ENCODE results near the gene CFAP52. TPM values are rescaled to one million over a fixed set of nuclear protein-coding genes. Genes with fewer than 3 reads are reported as not detected.

The CFAP52 gene
- total and polyA plus RNA-seq, 2 of the 8 experiments (the other 6 are each of a cell fraction or from before 2014, with no cell fraction given), result 0.11 TPM; not detected in 1

- H2BK12ac ChIP-seq (ENCODE audit: low read depth, low read length), result no peak overlapping the region
- no peak overlapping the region for H3K4ac ChIP-seq (replicated peaks; ENCODE audit: insufficient read length, low read depth, low read length)
- H3K56ac ChIP-seq (replicated peaks; ENCODE audit: insufficient read length, low read depth, low read length), result no peak overlapping the region
- no peak overlapping the region for H3K4me3 ChIP-seq (ENCODE audit: extremely low read depth in 1 of 4, insufficient read depth in 2 of 4, low read depth in 3 of 4, low read length in 4 of 4)
- no peaks in the 10 kb centered on the region for H3K27me3 ChIP-seq (replicated peaks in 1 of 4; ENCODE audit: control insufficient read depth in 3 of 4, extremely low read depth in 1 of 4, insufficient read depth in 3 of 4, low read length in 3 of 4)
- CTCF ChIA-PET (ENCODE audit: partially characterized antibody), result interaction anchor here (0.8 to 1.5 kb wide), 2 partner anchors 11 to 86 kb away, joined by 3 to 4 read pairs; partner anchors contain the start of gene CFAP52
- H3K79me1 ChIP-seq (ENCODE audit: low read depth, low read length), result no peaks in the 10 kb centered on the region
- H2BK20ac ChIP-seq (ENCODE audit: low read length), result no peak overlapping the region
- FAIRE-seq (no peak), DNase-seq (ENCODE audit: low read depth in 1 of 2, low spot score in 2 of 2) (no peak)
- POLR2A ChIA-PET (ENCODE audit: partially characterized antibody), result no interaction called here
- no peak overlapping the region for H3K14ac ChIP-seq (ENCODE audit: insufficient read length)
- H2BK5ac ChIP-seq (ENCODE audit: low read depth, low read length), result no peak overlapping the region
- H4K91ac ChIP-seq (replicated peaks; ENCODE audit: insufficient read length, low read length), result no peak overlapping the region
- no peak for TF ChIP-seq RXRA (IDR thresholded peaks at IDR 0.05; ENCODE audit: insufficient read depth, low read depth, low read length)
- no peak for TF ChIP-seq CHD2 (IDR thresholded peaks at IDR 0.05; ENCODE audit: low read length)
- TF ChIP-seq SIX5 (IDR thresholded peaks at IDR 0.05; ENCODE audit: low read depth, low read length), result no peak
- no peak for TF ChIP-seq TAF7 (optimal IDR thresholded peaks at IDR 0.05; ENCODE audit: borderline replicate concordance, low read depth, low read length)
- H3K23ac ChIP-seq (ENCODE audit: insufficient read length), result no peak overlapping the region
- no peak overlapping the region for H2AK5ac ChIP-seq (ENCODE audit: low read depth, low read length)
- peaks cover 3 to 8% of the 10 kb centered on the region in 2 experiments; a peak in 2 of 4 replicates for H3K9me3 ChIP-seq (ENCODE audit: insufficient read depth in 2 of 2, low read depth in 1 of 2, low read length in 1 of 2)
- H3K4me1 ChIP-seq (replicated peaks in 1 of 4; ENCODE audit: control insufficient read depth in 3 of 4, insufficient read depth in 4 of 4, low read length in 3 of 4), result no peaks in the 10 kb centered on the region
- H4K20me1 ChIP-seq (replicated peaks in 1 of 2; ENCODE audit: control insufficient read depth in 1 of 2, insufficient read depth in 2 of 2, low read length in 2 of 2), result no peaks in the 10 kb centered on the region
- no peak overlapping the region for H4K5ac ChIP-seq (ENCODE audit: insufficient read length, low read depth, low read length)
- no peak overlapping the region for H2AFZ ChIP-seq (ENCODE audit: low read length)
- H3K9ac ChIP-seq (replicated peaks in 1 of 4; ENCODE audit: extremely low read depth in 1 of 4, low read depth in 3 of 4, low read length in 3 of 4), result no peak overlapping the region
- WGBS, 2 experiments (ENCODE audit: extremely low coverage in 1 of 2, insufficient coverage in 1 of 2, insufficient read length in 1 of 2, insufficient replicate concordance in 2 of 2, low coverage in 1 of 2, low lambda C conversion rate in 2 of 2, missing lambda C conversion rate in 1 of 2), result 87% methylated on average over 10 of the region's 10 CpGs; no CpG with 5 or more reads in 1 of the 2 experiments
- H3K18ac ChIP-seq (ENCODE audit: extremely low read depth, low read length), result no peak overlapping the region
- H3K79me2 ChIP-seq (ENCODE audit: control insufficient read depth in 1 of 2, insufficient read depth in 2 of 2, low read length in 2 of 2), result no peaks in the 10 kb centered on the region
- H3K36me3 ChIP-seq (ENCODE audit: control insufficient read depth in 2 of 4, insufficient read depth in 4 of 4, low read length in 3 of 4), result no peaks in the 10 kb centered on the region
- no peak overlapping the region for H2BK120ac ChIP-seq (replicated peaks; ENCODE audit: low read depth, low read length)
- H3K27ac ChIP-seq (ENCODE audit: low read depth, low read length), result no peak overlapping the region
- H3K4me2 ChIP-seq (ENCODE audit: insufficient read depth in 1 of 2, low read depth in 2 of 2, low read length in 2 of 2), result no peak overlapping the region
- no peak overlapping the region for H4K8ac ChIP-seq (ENCODE audit: extremely low read depth, insufficient read depth, low read length)
- H2BK15ac ChIP-seq (ENCODE audit: low read length), result no peak overlapping the region
- H3K23me2 ChIP-seq (ENCODE audit: low read depth, low read length), result no peaks in the 10 kb centered on the region
Observed at GRCh38 chr17:9587969-9588656, 11.7 kb downstream of the CFAP52 start.

Data from H1 (cell line).